ENCODE measurements around the gene PARM1. TPM values are rescaled to one million over a fixed set of nuclear protein-coding genes. Genes with fewer than 3 reads are reported as not detected.

The PARM1 gene
- polyA plus RNA-seq, 1 of the 3 experiments (the other 2 are of a cell fraction): not detected

DNA sequence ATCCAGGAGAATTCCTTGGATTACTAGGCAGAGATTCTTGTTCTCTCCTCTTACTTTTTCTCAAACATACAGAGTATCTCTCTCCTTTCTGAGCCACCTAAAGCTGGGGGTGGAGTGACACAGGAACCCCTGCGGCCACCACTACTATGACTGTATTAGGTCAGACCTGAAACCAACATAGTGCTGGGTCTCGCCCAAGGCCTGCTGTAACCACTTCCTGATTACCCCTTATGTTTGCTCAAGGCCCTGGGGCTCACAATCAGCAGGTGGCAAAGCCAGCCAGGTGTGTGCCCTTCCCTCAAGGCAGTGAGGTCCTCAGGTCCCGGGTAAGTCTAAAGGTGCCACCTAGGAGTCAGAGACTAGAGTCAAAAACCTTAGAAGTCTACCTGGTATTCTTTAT, 166.4 kb downstream of the PARM1 start:
- no peak overlapping the region for H2AFZ ChIP-seq (ENCODE audit: low read depth)
- ChIA-PET POLR2A (no interaction called here), CTCF (interaction anchor here (1.4 kb wide), 1 partner anchor 225 kb away, joined by 3 read pairs; no protein-coding TSS in a partner anchor)
- no peaks in the 10 kb centered on the region for H3K9me2 ChIP-seq
- H3K4me2 ChIP-seq: no peak overlapping the region
- DNase-seq: no peak
- no peaks in the 10 kb centered on the region for H3K79me2 ChIP-seq (ENCODE audit: insufficient read depth)
- 3% methylated on average over 3 of the region's 3 CpGs for WGBS (ENCODE audit: low lambda C conversion rate)
- no peaks in the 10 kb centered on the region for H4K20me1 ChIP-seq (ENCODE audit: insufficient read depth)
- H3K36me3 ChIP-seq (replicated peaks in 1 of 2; ENCODE audit: control insufficient read depth in 1 of 2, insufficient read depth in 2 of 2, low read length in 1 of 2): no peaks in the 10 kb centered on the region
- H3F3A ChIP-seq (replicated peaks; ENCODE audit: insufficient read depth): no peaks in the 10 kb centered on the region
- no peak overlapping the region for H3K27ac ChIP-seq (ENCODE audit: low read depth in 2 of 2, low read length in 1 of 2)
- no peaks in the 10 kb centered on the region for H3K9me3 ChIP-seq
- no peaks in the 10 kb centered on the region for H3K4me1 ChIP-seq (ENCODE audit: control insufficient read depth in 1 of 2, insufficient read depth in 2 of 2, low read depth in 1 of 2, low read length in 1 of 2)
- no peak overlapping the region for H3K4me3 ChIP-seq (ENCODE audit: low read depth in 2 of 2, low read length in 1 of 2)
- no peak for TF ChIP-seq RFX5 (IDR thresholded peaks at IDR 0.05; ENCODE audit: low read length)
- no peak for TF ChIP-seq SMC3 (IDR thresholded peaks at IDR 0.05; ENCODE audit: low read depth, low read length)
- TF ChIP-seq YY1 (IDR thresholded peaks at IDR 0.05; ENCODE audit: low read depth): no peak
- TF ChIP-seq GABPA (IDR thresholded peaks at IDR 0.05; ENCODE audit: low read depth): no peak
- TF ChIP-seq, protein P1, sequence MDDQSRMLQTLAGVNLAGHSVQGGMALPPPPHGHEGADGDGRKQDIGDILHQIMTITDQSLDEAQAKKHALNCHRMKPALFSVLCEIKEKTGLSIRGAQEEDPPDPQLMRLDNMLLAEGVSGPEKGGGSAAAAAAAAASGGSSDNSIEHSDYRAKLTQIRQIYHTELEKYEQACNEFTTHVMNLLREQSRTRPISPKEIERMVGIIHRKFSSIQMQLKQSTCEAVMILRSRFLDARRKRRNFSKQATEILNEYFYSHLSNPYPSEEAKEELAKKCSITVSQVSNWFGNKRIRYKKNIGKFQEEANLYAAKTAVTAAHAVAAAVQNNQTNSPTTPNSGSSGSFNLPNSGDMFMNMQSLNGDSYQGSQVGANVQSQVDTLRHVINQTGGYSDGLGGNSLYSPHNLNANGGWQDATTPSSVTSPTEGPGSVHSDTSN (IDR thresholded peaks at IDR 0.05): no peak
- no peak for TF ChIP-seq FOXJ3 (CRISPR knock-in tag; IDR thresholded peaks at IDR 0.05)
- no peak for TF ChIP-seq FOXM1 (IDR thresholded peaks at IDR 0.05; ENCODE audit: low read depth)
- TF ChIP-seq, protein P2, sequence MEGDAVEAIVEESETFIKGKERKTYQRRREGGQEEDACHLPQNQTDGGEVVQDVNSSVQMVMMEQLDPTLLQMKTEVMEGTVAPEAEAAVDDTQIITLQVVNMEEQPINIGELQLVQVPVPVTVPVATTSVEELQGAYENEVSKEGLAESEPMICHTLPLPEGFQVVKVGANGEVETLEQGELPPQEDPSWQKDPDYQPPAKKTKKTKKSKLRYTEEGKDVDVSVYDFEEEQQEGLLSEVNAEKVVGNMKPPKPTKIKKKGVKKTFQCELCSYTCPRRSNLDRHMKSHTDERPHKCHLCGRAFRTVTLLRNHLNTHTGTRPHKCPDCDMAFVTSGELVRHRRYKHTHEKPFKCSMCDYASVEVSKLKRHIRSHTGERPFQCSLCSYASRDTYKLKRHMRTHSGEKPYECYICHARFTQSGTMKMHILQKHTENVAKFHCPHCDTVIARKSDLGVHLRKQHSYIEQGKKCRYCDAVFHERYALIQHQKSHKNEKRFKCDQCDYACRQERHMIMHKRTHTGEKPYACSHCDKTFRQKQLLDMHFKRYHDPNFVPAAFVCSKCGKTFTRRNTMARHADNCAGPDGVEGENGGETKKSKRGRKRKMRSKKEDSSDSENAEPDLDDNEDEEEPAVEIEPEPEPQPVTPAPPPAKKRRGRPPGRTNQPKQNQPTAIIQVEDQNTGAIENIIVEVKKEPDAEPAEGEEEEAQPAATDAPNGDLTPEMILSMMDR (IDR thresholded peaks at IDR 0.05): no peak
- H3K9ac ChIP-seq: no peak overlapping the region
- no peaks in the 10 kb centered on the region for H3K27me3 ChIP-seq (ENCODE audit: insufficient read depth)

Other genes starting within 250 kb of the PARM1 start
- gene BTC, start 138.6 kb upstream of the PARM1 start, polyA plus RNA-seq (2012; rRNA removed): not detected in 2 replicates